HG02870 (cell line): ENCODE results near the gene CELA2A.
"Not testable (repeated sequence)": the region's sequence is repeated elsewhere in the genome, so short reads cannot be mapped to it uniquely, and the experiment has no call there.

Experiments
- ATAC-seq: cut with Tn5 transposase; IDR thresholded peaks from one replicate; pipeline ENCODE4 v1.9.1; 2021; ENCODE audit warnings: mild to moderate bottlenecking, moderate library complexity; ENCODE audit not compliant: unreplicated experiment

Gene CELA2A

GRCh38 chr1:15424981-15425380 lies 31.6 kb upstream of the CELA2A start:
- ATAC-seq = no peak

- ATAC-seq = no peak
These were observed 31.0 kb upstream of the CELA2A start for GRCh38 chr1:15425521-15425920.

- ATAC-seq = no peak
These were observed 30.6 kb upstream of the CELA2A start for GRCh38 chr1:15425958-15426357.

GRCh38 chr1:15426492-15427279 lies 29.8 kb upstream of the CELA2A start:
- ATAC-seq = no peak

- no peak for ATAC-seq
These were observed 29.3 kb upstream of the CELA2A start for GRCh38 chr1:15427280-15427666.

- not testable (repeated sequence) for ATAC-seq
These were observed 28.3 kb upstream of the CELA2A start for GRCh38 chr1:15428252-15428651.

- ATAC-seq = no peak
These were observed 27.6 kb upstream of the CELA2A start for GRCh38 chr1:15428815-15429435.

GRCh38 chr1:15429701-15430149 lies 26.8 kb upstream of the CELA2A start:
- ATAC-seq = no peak

- ATAC-seq = no peak
These were observed 25.6 kb upstream of the CELA2A start for GRCh38 chr1:15430787-15431570.

GRCh38 chr1:15431571-15431948 lies 25.0 kb upstream of the CELA2A start:
- no peak for ATAC-seq

GRCh38 chr1:15432324-15432723 lies 24.2 kb upstream of the CELA2A start:
- ATAC-seq = no peak

- ATAC-seq = no peak
These were observed 23.1 kb upstream of the CELA2A start for GRCh38 chr1:15433471-15433870.

GRCh38 chr1:15434739-15435138 lies 21.8 kb upstream of the CELA2A start:
- ATAC-seq = not testable (repeated sequence)

GRCh38 chr1:15435239-15436077 lies 21.1 kb upstream of the CELA2A start:
- ATAC-seq = no peak

GRCh38 chr1:15436881-15437442 lies 19.6 kb upstream of the CELA2A start:
- no peak for ATAC-seq

- ATAC-seq = no peak
These were observed 17.2 kb upstream of the CELA2A start for GRCh38 chr1:15439325-15439724.

GRCh38 chr1:15440357-15440756 lies 16.2 kb upstream of the CELA2A start:
- ATAC-seq = no peak

GRCh38 chr1:15441247-15441646 lies 15.3 kb upstream of the CELA2A start:
- no peak for ATAC-seq

GRCh38 chr1:15442119-15442518 lies 14.4 kb upstream of the CELA2A start:
- no peak for ATAC-seq

GRCh38 chr1:15442759-15443158 lies 13.8 kb upstream of the CELA2A start:
- no peak for ATAC-seq

- ATAC-seq = no peak
These were observed 13.3 kb upstream of the CELA2A start for GRCh38 chr1:15443281-15443680.
